Amygdala (tissue), 56 donors: ENCODE measurements around the gene EEF2.
"Not testable (repeated sequence)": the region's sequence is repeated elsewhere in the genome, so short reads cannot be mapped to it uniquely, and the experiment has no call there.

Experiments
- DNase-seq, 56 donors: peaks; one replicate each; lab custom pipeline; 2025; lab: John Stamatoyannopoulos, UW

EEF2 gene

DNA sequence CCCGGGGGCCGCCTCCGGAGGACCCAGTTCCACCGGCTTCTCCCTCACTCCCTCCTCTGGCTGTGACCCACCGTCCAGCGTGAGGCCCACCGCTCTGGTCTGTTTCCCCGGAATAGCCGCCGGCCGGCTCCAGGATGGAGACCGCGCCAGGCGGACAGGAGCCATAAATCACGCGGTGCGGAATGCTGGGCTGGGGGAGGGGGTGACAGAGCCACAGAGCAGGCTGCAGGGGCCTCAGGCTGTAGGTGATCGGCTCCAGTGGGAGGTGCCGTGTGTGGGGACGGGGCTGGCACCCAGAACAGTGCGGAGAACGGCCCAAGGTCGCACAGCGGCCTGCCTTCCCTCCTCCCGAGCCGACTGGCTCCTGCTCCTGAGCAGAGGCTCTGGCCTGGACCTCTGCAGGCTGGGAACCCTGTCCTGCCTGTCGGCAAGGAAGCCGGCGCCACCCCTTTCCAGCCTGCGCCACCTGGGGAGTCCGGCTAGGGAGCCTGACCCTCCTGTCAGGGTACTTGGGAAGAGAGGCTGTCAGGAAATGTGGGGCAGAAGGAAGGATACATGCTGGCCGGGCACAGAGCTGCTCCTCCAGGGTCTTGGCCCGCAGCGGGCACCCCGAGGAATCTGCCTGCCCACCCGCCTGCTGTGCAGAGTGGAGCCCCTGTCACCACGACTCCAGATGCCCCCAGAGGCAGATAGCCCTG is 30.6 kb upstream of the EEF2 start:
- DNase-seq: no peak

DNA sequence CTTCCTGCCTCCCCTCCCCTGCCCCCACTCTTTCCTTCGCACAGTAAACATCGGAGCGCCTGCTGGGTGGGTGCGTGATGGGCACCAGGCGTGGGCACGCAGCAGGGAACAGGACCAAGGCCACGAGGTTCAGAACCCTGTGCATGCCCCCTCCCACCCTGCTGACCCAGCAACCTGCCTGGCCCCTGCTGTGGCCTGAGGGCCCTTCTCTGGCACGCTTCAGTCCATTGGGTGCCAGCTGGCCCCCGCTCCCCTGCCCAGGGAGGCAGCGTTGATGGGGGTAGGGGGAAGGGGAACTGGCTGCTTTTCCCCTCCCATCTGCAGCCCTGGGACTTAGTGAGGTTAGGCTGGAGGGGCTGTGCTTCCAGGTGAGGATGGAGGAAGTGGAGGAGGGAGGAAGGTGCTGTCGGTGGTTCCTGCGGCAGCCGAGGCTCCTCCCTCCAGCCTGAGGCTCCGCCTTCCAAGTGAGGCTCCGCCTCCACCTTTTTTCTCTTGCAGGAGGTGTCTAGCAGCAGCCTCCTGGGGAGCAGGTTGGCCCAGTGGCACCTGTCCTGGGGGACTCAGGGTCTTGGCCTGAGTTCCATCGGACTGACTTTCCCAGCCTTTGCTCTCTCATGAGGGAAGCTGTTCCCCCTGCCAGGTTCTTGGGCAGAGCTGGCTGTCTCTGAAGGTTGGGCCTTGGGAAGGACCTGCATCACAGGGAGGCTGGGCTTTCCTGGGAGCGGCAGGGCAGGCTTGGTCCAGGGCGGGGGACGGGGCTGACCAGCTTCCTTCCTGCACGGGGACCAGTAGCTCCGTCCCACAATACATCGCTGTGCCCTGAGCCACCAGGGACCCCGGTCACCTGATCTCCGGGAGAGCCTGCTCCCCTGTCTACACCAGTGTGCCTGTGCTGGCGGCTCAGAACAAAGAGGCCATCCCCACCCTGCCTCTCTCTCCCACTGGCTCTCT is 29.6 kb upstream of the EEF2 start:
- DNase-seq: no peak

DNA sequence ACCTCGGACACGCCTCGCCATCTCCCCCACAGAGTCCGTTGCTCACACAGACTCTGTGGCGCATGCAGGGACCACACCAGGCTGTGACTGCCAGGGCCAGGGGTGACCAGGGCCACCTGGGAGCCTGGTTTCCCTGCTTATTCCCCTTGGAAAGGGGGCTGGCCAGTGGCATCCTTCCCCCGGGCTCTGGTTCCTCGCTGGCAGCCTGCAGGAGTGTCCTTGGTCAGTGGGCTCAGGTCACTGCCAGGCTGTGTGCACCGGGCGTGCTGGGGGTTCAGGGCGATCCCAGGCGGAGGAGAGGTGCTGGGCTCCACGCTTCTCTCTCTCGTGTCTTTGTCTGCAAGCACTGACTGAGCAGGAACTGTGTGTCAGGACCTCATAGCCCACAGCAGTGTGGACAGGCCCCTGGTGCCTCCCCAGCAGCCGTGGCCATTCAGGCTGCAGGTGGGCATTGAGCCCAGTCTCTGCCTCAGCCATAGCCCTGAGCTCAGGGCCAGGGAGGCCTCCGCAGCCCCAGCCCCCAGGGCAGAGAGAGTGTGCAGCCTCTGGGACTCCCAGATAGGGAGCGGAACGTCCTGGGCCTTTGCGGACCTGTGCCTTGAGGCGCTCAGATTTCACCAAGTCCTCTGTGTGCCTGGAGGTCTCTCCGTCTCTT is 28.8 kb upstream of the EEF2 start:
- peak in 21 of 56 donors; percentile 7 to 68 (median 34) for DNase-seq

DNA sequence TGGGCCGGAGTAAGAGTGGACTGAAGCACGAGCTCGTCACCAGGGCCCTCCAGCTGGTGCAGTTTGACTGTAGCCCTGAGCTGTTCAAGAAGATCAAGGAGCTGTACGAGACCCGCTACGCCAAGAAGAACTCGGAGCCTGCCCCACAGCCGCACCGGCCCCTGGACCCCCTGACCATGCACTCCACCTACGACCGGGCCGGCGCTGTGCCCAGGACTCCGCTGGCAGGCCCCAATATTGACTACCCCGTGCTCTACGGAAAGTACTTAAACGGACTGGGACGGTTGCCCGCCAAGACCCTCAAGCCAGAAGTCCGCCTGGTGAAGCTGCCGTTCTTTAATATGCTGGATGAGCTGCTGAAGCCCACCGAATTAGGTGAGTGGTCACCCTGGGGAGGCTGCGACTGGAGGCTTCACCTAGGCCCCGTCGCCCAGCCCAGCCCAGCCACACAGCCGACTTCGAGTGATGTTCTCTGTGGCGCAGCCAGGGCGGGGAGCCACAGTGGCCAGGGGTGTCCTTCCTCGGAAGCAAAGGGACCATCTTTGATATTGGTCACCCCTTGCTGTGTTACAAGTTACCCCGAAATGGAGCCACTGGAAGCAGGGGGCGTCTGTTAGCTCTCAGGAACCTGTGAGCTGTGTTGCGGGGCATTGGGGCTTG is 27.8 kb upstream of the EEF2 start:
- no peak for DNase-seq

DNA sequence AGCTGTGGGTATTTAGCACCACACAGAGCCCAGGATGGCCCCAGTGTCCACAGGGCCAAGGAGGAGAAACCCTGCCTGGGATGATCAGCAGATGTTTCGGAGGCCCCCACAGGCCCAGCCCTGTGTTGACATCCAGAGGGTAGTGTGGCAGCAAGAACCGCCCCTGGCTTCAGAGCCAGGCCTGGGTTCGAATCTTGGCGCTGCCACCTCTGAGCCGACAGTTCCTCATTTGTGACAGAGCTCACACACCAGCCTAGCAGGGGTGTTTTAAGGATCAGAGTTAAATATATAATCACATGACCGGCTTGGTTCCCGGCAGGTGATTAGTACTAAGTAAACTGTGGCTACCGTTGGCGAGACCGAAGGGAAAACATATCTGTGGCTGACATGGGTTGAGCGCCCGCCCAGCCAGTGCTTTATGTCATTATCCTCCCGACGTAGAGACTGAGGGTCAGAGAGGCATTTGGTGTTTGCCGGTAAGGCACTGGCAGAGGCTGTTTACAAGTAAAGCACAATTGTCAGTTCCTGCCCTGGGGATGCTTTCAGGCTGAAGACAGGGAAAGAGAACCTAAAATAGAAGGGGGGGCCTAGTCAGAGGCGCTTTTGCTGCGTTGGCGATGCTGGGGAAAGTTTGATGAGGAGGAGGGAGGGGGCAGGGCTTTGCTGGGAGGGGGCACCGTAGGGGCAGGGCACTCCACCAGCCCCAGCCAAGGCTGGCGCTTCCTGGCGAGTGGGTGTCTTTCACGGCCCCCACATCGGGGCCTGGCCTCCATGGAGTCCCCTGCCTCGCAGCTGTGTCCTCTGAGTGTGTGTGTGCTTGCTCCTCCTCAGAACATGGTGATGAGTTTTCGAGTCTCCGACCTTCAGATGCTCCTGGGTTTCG is 27.1 kb upstream of the EEF2 start:
- DNase-seq: no peak

DNA sequence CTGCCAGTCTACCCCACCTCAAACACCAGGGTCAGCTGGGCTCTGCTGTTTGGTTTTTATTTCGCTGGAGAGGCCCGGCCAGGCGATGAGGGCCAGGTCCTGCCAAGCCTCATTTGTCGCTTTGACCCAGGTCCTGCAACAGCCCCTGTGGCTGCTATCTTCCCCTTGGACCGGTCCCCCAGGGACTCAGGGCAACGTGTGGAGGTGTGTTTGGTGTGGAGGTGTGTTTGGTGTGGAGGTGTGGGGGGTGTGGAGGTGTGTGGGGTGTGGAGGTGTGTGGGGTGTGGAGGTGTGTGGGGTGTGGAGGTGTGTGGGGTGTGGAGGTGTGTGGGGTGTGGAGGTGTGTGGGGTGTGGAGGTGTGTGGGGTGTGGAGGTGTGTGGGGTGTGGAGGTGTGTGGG is 26.2 kb upstream of the EEF2 start:
- not testable (repeated sequence) for DNase-seq

DNA sequence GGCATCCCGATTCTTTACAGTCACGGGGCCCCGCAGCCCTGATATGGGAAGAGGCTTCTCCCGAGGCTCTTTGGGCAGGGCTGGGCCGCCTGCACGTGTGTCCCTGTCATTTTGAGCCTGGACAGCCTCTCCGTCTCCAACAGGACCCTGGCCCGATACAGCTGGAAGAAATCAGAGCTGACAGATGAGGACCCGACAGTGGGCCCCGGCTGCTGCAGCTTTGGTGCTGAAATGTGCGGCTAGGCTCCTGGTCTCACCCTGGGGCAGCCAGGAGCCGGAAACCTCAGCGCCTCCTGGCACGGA is 25.5 kb upstream of the EEF2 start:
- DNase-seq: no peak

DNA sequence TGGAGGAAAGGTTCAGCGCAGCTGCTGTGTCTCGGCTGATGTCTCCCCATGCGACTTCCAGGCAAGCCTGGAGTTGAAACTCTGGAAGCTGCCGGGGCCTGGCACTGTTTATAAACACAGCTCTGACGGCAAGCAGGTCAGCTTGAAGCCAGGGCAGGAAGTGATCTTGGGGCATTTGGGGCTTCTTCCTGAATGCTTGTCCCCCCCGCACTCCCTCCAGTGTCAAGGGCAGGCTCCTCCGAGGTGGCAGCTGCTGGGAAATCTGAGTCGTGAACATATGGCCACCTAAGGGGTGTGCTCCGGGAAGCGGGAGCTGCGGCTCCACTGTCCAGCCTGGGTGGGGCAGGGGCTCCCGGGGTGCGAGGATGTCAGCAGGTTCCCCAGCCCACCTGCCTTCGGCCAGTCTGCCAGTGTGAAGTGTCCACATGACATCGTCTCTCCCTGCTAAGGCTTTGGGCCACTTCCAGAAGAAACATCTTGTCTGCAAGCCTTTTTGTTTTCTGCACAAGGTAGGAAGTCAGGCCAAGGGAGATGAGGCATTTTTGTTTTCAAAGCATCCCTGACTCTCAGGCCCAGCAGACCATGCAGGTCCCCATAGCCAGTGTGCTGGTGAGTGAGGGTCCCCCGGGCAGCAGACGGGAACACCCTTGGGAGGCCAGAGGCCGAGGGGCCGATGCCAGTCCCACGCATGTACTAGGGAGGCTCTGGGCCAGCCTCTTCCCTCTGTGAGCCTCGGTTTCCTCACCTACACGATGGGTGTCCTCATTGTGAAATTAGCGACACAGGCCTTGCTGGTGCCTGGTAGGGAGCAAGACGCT is 24.9 kb upstream of the EEF2 start:
- no peak for DNase-seq

DNA sequence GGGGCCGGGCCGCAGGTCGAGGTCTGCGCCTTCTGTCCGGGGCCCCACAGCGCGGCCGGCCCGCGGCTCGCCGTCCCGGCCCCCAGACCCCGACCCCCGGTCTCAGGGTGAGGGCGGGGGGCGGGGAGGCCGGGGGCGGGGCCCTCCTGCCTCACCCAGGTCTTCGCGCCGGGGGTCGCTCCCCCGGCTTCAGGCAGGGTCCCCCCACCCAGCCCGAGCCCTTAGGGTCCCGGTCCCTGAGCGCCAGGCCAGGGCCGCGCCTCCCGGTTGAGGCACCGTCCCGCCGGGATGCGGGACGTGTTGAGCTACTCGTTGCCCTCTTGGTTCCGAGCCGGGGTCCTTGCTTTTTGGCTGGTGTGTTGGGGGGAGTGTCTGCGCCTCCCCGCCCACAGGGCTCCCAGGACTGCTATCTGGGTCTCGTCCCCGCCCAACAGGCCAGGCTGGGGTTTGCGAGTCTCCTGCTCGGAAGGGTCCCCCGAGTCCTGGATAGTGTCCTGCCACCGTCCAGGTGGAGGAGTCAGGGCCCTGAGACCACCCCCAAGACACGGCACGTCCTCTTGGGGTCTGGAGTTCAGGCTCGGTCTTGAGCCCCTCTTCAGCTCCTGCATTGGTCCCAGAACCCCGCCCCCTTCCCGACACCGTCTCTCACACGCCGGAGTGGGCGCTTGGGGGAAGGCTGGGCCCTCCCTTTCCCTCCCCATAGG is 22.7 kb upstream of the EEF2 start:
- no peak for DNase-seq

DNA sequence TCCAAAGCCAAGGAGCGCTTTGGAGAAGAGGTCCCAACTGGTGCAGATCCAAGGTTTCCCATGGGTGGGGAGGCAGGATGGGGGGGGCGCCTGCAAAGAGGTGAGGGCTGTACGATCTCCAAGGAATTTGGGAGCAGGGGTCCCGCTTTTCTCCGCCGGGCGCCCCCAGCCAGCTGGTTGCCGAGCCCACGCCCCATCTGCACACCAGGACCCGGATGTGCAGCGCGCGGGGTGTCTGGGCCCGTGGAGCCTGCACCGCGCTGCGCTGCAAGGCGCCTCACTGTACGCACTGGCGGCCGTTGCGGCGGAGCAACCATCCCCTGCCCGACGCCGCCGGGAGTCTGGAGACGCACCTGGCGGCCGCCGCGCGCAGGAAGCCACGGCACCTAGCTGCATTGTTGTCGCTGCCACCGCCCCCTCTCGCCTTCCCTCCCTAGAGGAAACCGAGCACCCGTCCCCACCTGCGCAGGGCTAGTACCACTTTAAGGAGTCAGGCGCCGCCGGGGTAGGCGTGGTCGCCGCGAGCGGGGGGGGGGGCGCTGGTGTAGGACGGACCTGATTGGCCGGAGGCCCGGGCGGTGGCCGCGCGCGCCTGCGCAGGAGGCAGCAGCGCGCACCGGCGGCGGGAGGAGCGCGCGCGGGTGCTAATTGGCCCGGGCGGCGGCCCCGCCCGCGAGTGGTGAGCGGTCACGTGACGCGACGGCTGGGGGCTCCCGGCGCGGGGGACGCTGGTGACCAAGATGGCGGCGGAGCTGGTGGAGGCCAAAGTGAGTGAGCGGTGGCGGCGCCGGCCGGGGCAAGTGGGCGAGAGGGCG is 22.0 kb upstream of the EEF2 start, which contains the start of gene PIAS4:
TSS of gene PIAS4 (plus strand) at position 716 of the 815 bp plus-strand sequence. CDS start at position 741, 25 bp downstream.
- DNase-seq: peak; percentile 62 to 99 (median 92)

DNA sequence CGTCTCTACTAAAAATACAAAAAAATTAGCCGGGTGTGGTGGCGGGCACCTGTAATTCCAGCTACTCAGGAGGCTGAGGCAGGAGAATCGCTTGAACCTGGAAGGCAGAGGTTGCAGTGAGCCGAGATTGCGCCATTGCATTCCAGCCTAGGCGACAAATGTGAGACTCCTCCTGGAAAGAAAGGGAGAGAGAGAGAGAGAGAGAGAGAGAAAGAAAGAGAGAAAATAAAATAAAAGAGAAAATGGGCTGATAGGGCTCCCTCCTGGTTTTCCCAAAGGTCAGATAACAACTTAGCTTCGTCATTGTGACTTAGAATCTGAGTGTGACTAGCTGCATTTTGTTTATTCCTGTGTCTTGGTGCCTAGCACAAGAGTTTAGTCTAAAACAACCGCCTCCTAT is 20.2 kb upstream of the EEF2 start:
- not testable (repeated sequence) for DNase-seq

DNA sequence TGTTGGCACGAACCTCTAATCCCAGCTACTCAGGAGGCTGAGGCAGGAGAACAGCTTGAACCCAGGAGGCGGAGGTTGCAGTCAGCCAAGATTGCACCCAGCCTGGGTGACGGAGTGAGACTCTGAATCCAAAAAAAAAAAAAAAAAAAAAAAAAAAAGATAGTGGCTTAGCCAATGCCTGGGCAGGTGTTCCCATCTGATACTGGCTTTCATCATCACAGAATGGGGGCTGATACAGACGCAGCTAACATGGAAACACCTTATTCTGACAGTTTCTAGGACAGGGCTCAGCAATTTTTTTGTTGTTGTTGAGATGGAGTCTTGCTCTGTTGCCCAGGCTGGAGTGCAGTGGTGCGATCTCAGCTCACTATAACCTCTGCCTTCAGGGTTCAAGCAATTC is 15.5 kb upstream of the EEF2 start:
- not testable (repeated sequence) for DNase-seq

DNA sequence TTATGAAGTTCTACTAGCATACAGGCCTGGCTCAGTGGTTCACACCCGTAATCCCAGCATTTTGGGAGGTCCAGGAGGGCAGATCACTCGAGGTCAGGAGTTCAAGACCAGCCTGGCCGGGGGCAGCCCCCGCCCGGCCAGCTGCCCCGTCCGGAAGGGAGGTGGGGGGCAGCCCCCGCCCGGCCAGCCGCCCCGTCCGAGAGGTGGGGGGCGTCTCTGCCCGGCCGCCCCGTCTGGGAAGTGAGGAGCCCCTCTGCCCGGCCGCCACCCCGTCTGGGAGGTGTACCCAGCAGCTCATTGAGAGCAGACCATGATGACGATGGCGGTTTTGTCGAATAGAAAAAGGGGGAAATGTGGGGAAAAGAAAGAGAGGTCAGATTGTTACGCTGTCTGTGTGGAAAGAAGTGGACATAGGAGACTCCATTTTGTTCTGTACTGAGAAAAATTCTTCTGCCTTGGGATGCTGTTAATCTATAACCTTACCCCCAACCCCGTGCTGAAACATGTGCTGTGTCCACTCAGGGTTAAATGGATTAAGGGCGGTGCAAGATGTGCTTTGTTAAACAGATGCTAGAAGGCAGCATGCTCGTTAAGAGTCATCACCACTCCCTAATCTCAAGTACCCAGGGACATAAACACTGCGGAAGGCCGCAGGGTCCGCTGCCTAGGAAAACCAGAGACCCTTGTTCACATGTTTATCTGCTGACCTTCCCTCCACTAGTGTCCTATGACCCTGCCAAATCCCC is 13.6 kb upstream of the EEF2 start:
- DNase-seq: not testable (repeated sequence)

DNA sequence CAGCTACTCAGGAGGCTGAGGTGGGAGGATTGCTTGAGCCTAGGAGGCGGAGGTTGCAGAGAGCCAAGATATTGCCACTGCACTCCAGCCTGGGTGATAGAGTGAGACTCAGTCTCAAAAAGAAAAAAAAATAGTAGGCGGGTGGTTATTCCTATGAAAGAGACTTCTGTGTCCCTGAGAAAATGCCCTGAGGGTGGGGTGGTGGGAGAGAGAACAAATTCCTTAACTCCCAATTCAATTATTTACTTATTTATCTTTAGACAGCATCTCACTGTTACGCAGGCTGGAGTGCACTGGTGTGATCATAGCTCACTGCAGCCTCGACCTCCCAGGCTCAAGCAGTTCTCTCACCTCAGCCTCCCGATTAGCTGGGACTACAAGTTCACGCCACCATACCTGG is 10.3 kb upstream of the EEF2 start:
- no peak for DNase-seq

DNA sequence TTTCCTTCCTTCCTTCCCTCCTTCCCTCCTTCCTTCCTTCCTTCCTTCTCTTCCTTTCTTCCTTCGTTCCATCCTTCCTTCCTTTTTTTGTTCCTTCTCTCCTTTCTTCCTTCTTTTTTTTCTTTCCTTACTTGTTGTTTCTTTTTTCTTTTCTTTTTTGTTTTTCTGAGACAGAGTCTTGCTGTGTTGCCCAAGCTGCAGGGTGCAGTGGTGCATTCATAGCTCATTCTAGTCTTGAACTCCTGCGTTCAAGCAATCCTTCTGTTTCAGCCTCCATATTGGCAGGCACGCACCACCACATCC is 5.5 kb upstream of the EEF2 start:
- DNase-seq: no peak

DNA sequence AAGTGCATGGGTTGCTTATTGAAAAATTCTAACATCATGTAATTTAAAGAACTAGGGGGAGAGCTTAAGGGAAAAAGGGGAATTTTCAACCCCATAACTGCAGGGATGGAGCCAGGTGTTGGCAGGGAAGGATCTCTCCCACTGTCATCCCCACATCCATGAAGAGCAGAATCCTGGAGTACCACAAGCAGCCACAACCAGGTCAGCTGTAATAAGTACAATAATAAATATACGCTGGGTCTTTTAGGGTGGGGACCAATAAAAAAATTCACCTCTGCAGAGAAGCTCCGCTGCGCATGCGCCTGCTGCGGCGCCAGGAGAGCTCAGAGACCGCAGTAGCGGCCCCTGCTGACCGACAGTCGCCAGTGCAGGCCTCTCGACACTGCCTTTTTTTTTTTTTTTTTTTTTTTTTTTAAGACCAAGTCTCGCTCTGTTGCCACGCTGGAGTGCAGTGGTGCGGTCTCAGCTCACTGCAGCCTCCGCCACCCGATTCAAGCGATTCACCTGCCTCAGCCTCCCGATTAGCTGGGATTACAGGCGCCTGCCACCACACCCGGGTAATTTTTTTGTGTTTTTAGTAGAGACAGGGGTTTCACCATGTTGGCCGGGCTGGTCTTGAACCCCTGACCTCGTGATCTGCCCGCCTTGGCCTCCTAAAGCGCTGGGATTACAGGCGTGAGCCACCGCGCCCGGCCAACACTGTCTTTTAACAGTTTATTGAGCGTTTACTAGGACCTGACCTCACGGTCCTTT is 2.5 kb upstream of the EEF2 start:
- peak in 49 of 56 donors; percentile 21 to 86 (median 55) for DNase-seq
